MM.1S (cell line): Measurements from ENCODE around the gene IL1RAPL1.

Experiments used
- CTCF ChIP-seq: fragments of 300-600 bp; sonication (generic); IDR thresholded peaks from 2 replicates; pipeline ENCODE4 v1.5.1; 2016; ENCODE audit warnings: antibody characterized with exemption, low read length, mixed read lengths
- EZH2 ChIP-seq: fragments of 300-600 bp; sonication (generic); optimal IDR thresholded peaks from 2 replicates; pipeline ENCODE3; 2017; ENCODE audit warnings: low read depth, mild to moderate bottlenecking, antibody characterized with exemption, low read length, mixed read lengths
- EZH2phosphoT487 ChIP-seq: fragments of 300-600 bp; sonication (generic); IDR thresholded peaks from 2 replicates; pipeline ENCODE4 v1.6.1; 2018; ENCODE audit warnings: antibody characterized with exemption, low read length

- TF ChIP-seq CTCF = no peak
- TF ChIP-seq EZH2 = no peak
- TF ChIP-seq EZH2phosphoT487 = no peak
Observed at GRCh38 chrX:29382811-29383210, 795.6 kb downstream of the IL1RAPL1 start.
